Immature natural killer cell (primary cell): ENCODE results near the gene VPS54. TPM values are rescaled to one million over a fixed set of nuclear protein-coding genes. Genes with fewer than 3 reads are reported as not detected.
"Not testable (repeated sequence)": the region's sequence is repeated elsewhere in the genome, so short reads cannot be mapped to it uniquely, and the experiment has no call there.

Source experiments
- DNase-seq, 3 donors: peaks; one replicate each; pipeline ENCODE4 v3.0.0; 2022; ENCODE audit warnings: mixed read lengths in 1 of 3
- H3K27ac Mint-ChIP-seq, 6 donors: one replicate each; pipeline ENCODE4 v1.8.0; 2020; ENCODE audit warnings: mixed read lengths in 6 of 6, mild to moderate bottlenecking in 5 of 6, inconsistent platforms in 4 of 6, moderate library complexity in 3 of 6
- H3K27me3 Mint-ChIP-seq, 3 donors: one replicate each; pipeline ENCODE4 v1.8.0; 2020 to 2021; ENCODE audit warnings: low read depth in 3 of 3, mild to moderate bottlenecking in 3 of 3, mixed read lengths in 3 of 3, moderate library complexity in 3 of 3, inconsistent platforms in 1 of 3
- H3K36me3 Mint-ChIP-seq, 3 donors: one replicate each; pipeline ENCODE4 v1.8.0; 2020; ENCODE audit warnings: mixed read lengths in 3 of 3, inconsistent platforms in 2 of 3, mild to moderate bottlenecking in 2 of 3
- H3K4me1 Mint-ChIP-seq, 2 donors: one replicate each; pipeline ENCODE4 v1.8.0; 2020; ENCODE audit warnings: inconsistent platforms in 2 of 2, mild to moderate bottlenecking in 2 of 2, mixed read lengths in 2 of 2, moderate library complexity in 1 of 2
- H3K4me3 Mint-ChIP-seq, 5 donors: one replicate each; pipeline ENCODE4 v1.8.0; 2020; ENCODE audit warnings: mild to moderate bottlenecking in 5 of 5, mixed read lengths in 5 of 5, inconsistent platforms in 3 of 5, moderate library complexity in 3 of 5
- H3K9me3 Mint-ChIP-seq, 6 donors: one replicate each; pipeline ENCODE4 v1.8.0; 2020; ENCODE audit warnings: mild to moderate bottlenecking in 6 of 6, mixed read lengths in 6 of 6, inconsistent platforms in 4 of 6, moderate library complexity in 3 of 6
- polyA plus RNA-seq, 3 donors: library from polyadenylated mRNA; unstranded; fragments of 300-500 nt; fragmentation: Illumina TruSeq; gene quantifications; one replicate each; pipeline ENCODE4 v1.2.3, GENCODE V29; 2021

VPS54 gene
- polyA plus RNA-seq, 3 donors from 2014 or later = 2.3 to 8.1 (median 5.8) TPM

DNA sequence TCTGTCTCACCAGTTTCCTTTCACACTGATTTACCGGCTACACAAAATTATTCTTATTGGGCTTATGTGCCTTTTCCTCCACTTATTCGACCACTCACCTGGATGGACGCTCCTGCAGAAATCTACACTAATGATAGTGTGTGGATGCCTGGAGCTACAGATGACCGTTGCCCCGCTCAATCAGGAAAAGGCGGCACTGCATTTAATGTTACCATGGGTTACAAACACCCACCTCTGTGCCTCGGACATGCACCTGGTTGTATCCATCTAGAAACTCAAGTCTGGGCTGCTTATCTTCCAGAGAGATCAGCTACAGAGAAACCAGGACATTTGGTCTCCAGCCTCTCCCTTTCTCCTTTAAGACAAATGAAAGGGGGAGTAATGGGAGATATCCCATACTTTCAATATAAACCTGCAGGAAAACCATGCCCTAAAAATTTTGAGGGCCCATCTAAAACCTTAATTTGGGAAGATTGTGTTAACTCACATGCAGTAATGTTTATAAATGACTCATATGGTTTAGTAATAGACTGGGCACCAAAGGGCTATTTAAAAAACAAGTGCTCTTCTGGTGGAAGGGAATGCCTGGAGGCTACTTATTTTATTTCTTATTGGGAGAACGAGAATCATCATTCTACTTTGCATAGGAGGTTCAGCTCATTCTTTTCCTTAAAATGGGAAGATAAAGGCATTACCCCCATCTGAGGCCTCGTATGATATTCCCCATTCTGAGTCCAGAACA, 24.7 kb downstream of the VPS54 start:
- H3K4me3 Mint-ChIP-seq, DNase-seq, H3K27me3 Mint-ChIP-seq, H3K27ac Mint-ChIP-seq: not testable (repeated sequence)
- peaks cover 9 to 28% (median 22%) of the 10 kb centered on the region in 6 donors for H3K9me3 Mint-ChIP-seq
- peaks cover 5 to 23% of the 10 kb centered on the region in 2 donors for H3K4me1 Mint-ChIP-seq
- H3K36me3 Mint-ChIP-seq = peaks cover 24 to 49% (median 32%) of the 10 kb centered on the region in 3 donors

DNA sequence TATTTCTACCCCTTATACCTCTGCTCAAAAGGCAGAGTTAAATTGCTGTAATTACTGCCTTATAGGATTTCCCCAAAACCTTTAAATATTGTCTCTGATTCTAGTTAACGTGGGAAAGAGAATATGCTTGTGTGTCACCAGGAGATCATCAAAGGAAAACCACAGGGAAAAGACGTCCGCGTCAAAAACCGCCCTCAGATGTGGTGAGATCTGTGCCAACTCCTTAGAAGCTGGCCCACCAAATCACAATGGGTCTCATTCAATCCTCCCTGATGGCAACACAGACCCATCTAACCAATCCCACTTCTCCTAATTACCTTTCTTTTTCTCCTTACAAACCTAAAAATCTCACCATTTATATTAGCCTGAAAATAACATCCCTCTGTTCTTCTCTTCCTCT, 25.4 kb downstream of the VPS54 start:
- Mint-ChIP-seq H3K9me3 (peaks cover 11 to 31% (median 20%) of the 10 kb centered on the region in 6 donors), H3K27me3 (peaks cover 0 to 2% (median 0%) of the 10 kb centered on the region in 3 donors), H3K4me3 (no peak overlapping the region), H3K36me3 (peaks cover 24 to 43% (median 29%) of the 10 kb centered on the region in 3 donors), H3K4me1 (peaks cover 5 to 23% of the 10 kb centered on the region in 2 donors), H3K27ac (no peak overlapping the region)
- DNase-seq = no peak

DNA sequence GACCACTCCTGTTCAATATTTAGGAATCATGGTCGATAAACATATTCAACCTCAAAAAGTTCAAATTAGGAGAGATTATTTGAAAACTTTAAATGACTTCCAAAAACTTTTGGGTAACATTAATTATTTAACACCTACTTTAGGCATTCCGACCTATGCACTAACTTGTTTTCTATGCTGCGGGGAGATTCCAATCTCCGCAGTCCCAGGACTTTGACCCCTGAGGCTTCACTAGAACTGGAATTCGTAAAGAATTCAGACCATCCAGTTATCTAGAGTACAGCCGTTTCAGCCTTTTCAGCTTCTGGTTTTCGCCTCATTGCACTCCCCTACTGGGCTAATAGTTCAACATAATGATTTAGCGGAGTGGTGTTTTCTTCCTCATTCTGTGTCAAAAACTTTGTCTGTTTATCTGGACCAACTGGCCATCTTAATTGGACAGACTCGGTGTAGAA, 26.1 kb downstream of the VPS54 start:
- H3K27ac Mint-ChIP-seq, H3K27me3 Mint-ChIP-seq, H3K4me3 Mint-ChIP-seq, DNase-seq: not testable (repeated sequence)
- H3K36me3 Mint-ChIP-seq = peaks cover 20 to 37% (median 25%) of the 10 kb centered on the region in 3 donors
- H3K9me3 Mint-ChIP-seq = peaks cover 11 to 28% (median 18%) of the 10 kb centered on the region in 6 donors
- H3K4me1 Mint-ChIP-seq = peaks cover 5 to 23% of the 10 kb centered on the region in 2 donors

DNA sequence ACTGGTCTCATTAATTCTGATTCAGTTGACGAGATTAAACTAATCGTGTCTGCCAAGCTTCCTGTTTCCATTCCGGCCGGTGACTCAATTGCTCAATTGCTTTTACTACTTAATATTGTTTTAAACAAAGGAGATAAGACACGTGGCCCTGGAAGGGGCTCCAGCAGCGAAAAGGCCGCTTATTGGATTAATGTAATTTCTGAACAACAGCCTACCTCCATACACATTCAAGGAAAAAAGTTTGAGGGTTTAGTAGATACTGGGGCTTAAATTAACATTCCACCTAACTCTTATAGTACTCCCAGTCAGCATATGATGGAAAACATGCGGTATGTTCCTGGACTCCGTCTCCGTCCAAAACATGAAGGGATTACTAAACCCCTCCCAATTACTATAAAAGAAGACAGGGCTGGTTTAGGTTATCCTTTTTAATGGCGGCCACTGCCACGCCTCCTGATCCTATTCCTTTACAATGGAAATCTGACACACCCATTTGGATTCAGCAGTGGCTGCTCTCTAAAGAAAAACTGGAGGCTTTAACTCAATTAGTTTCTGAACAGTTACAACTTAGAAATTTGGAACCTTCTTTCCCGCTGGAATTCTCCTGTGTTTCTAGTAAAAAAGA, 27.1 kb downstream of the VPS54 start:
- Mint-ChIP-seq H3K27ac (no peak overlapping the region), H3K4me3 (no peak overlapping the region), H3K4me1 (peaks cover 5 to 32% of the 10 kb centered on the region in 2 donors), H3K27me3 (peaks cover 0 to 2% (median 0%) of the 10 kb centered on the region in 3 donors), H3K36me3 (peaks cover 11 to 28% (median 17%) of the 10 kb centered on the region in 3 donors), H3K9me3 (peaks cover 4 to 18% (median 10%) of the 10 kb centered on the region in 6 donors)
- no peak for DNase-seq

DNA sequence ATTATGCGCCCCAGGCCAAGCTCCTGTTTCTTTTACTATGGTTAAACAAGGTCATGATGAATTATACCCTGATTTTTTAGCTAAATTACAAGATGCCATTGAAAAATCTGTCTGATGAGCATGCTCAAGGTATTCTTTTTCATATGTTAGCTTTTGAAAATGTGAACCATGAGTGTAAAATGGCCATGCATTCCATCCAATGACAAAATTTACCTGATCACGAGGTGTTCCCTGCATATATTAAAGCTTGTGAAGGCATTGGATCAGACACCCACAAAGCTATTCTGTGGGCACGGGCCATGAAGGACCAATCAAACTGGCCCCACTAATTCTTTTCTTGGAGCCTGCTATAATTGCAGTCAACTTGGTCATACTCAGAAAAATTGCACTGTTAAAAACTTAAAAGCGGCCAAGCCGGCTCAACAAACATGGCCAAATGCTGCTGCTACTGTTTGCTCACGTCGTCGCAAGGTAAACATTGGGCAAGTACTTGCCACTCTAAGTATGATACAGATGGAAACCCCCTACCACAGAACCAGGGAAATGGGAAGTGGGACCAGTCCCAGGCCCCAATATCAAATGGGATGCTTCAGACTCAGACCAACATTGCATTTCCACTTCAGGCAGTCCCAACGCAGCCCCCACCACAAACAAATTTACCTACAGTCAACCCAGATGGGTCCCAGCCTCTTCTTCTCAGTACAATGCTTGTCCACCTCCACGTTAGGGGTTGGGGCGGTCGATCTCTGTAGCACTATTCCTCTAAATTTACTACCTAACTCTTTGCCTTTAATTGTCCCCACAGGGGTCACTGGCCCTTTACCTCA, 27.8 kb downstream of the VPS54 start:
- not testable (repeated sequence) for H3K27ac Mint-ChIP-seq, H3K4me3 Mint-ChIP-seq, H3K27me3 Mint-ChIP-seq, DNase-seq
- Mint-ChIP-seq H3K9me3 (peaks cover 2 to 12% (median 6%) of the 10 kb centered on the region in 6 donors), H3K36me3 (peaks cover 6 to 20% (median 11%) of the 10 kb centered on the region in 3 donors), H3K4me1 (peaks cover 5 to 40% of the 10 kb centered on the region in 2 donors)

DNA sequence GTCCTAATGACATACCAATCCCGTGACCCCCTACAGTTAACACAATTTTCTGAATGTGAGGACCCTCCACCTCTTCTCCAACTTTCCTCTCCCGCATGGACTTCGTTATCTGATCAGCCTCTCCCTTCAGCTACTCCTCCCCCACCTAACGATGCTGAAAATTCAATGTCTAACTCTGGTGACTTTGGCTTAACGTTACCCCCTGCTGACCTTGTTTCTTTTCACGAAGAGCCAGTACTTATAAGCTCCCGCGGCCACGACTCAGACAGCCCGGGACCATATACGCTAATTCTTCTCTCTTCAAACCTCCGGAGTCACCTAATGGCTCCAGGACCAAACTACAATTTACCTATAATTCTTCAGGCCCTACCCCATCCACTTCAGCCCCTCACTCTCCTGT, 29.2 kb downstream of the VPS54 start:
- Mint-ChIP-seq H3K9me3 (peaks cover 2 to 12% (median 6%) of the 10 kb centered on the region in 6 donors), H3K4me3 (no peak overlapping the region), H3K27ac (no peak overlapping the region), H3K36me3 (peaks cover 6 to 11% (median 11%) of the 10 kb centered on the region in 3 donors), H3K4me1 (peaks cover 15 to 45% of the 10 kb centered on the region in 2 donors), H3K27me3 (no peaks in the 10 kb centered on the region)
- DNase-seq = no peak

DNA sequence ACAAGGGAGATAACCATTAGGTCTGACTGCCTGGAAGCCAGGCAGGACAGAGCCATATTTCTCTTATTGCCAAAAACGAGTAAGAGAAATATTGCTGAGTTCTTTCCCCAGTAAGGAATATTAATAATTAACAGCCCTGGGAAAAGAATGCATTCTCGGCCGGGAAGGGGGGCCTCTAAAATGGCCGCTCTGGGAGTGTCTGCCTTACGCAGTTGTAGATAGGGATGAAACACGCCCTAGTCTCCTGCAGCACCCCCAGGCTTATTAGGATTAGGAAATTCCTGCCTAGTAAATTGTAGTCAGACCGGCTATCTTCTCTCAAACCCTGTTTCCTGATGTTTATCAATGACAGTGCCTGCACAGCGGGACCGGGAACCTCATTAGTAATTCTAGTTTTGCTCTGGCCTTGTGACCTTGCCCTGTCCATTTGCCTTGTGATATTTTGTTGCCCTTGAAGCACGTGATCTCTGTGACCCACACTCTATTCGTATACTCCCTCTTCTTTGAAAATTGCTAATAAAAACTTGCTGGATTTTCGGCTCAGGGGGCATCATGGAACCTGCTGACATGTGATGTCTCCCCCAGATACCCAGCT, 30.3 kb downstream of the VPS54 start:
- H3K27me3 Mint-ChIP-seq, H3K27ac Mint-ChIP-seq, DNase-seq, H3K4me3 Mint-ChIP-seq: not testable (repeated sequence)
- H3K36me3 Mint-ChIP-seq = peaks cover 6 to 11% (median 8%) of the 10 kb centered on the region in 3 donors
- H3K4me1 Mint-ChIP-seq = peaks cover 17 to 48% of the 10 kb centered on the region in 2 donors
- peaks cover 2 to 12% (median 6%) of the 10 kb centered on the region in 6 donors for H3K9me3 Mint-ChIP-seq

DNA sequence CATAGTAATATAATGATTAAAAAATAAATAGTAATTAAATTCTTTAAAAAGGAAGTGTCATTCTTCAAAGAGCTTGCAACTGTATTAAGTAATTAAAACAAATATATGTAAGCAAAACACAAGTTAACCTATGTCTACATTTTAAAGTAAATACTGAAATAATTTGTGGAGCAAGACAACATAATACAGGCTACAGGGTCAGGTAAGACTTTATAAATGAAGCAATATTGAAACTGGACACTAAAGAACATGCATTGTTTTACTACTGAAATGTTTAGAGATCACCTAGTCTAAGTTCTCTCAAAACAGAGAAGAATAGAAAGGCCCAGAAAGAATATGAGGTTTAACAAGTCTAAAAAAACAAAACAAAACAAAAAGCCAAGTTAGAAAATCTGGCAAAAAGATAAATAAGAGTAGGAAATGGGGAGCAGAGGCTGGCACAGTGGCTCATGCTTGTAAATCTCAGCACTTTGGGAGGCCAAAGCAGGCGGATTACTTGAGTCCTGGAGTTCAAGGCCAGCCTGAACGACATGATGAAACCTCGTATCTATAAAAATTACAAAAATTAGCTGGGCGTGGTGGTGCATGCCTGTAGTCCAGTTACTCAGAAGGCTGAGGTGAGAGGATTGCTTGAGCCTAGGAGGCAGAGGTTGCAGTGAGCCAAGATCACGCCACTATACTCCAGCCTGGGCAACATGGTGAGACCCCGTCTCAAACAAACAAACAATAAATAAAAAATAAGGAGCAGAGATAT, 34.4 kb downstream of the VPS54 start:
- peaks cover 16 to 50% of the 10 kb centered on the region in 2 donors for H3K4me1 Mint-ChIP-seq
- peak overlapping the region in 1 of 5 donors; percentile 44 for H3K4me3 Mint-ChIP-seq
- H3K36me3 Mint-ChIP-seq = peaks cover 12 to 15% (median 13%) of the 10 kb centered on the region in 3 donors
- peak overlapping the region in 2 of 6 donors; percentile 75 to 76 for H3K27ac Mint-ChIP-seq
- no peaks in the 10 kb centered on the region for H3K27me3 Mint-ChIP-seq
- DNase-seq = no peak
- peaks cover 0 to 5% (median 0%) of the 10 kb centered on the region in 6 donors for H3K9me3 Mint-ChIP-seq

DNA sequence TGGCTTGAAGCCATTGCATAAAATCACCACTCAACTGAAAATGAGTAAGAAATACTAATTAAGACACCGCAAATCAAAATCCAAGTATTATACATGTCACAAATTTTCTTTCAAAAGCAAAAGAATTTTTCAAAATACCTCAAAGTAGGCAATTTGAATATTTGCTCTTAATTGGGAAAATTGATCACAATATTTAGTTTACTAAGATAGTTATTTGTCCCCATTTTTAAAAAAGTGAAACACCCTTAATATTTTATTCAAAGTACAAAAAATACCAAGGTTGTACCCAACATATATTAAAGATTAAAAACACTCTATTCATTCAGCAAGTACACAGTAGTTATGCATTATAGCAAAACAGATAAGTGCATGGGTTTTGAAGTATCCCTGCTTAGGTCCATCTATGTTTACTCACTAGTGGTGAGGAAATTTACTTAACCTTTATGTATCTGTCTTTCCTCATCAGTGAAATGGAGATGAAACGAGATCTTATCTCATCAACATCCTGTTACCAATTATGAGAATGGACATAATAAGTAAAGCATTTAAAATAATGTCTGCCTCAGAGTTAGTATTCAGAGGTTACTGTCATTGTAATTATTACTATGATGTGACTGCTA, 35.1 kb downstream of the VPS54 start:
- peaks cover 12 to 15% (median 13%) of the 10 kb centered on the region in 3 donors for H3K36me3 Mint-ChIP-seq
- no peak overlapping the region for H3K27ac Mint-ChIP-seq
- H3K27me3 Mint-ChIP-seq = no peaks in the 10 kb centered on the region
- H3K9me3 Mint-ChIP-seq = peaks cover 0 to under 1% (median 0%) of the 10 kb centered on the region in 6 donors
- H3K4me1 Mint-ChIP-seq = peaks cover 16 to 50% of the 10 kb centered on the region in 2 donors
- H3K4me3 Mint-ChIP-seq = no peak overlapping the region
- no peak for DNase-seq

DNA sequence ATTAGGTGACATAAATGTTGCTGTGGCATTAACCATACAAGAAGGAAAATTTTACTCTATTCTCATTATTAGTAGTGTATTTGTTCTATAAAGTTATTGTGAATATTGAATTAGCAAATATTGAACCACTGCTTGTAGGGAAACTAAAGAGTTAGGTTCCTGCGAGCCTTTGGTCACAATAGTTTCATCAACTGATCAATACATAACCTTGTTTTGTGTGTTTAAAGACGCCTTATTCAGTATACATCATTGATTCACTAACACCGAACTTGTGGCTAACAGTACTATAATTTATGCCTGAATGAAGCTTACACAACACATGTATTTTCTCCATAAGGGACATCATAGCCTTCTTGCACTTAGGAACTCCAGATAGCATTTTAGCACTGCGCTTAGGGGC, 36.9 kb downstream of the VPS54 start:
- Mint-ChIP-seq H3K36me3 (peaks cover 12 to 22% (median 15%) of the 10 kb centered on the region in 3 donors), H3K4me1 (peaks cover 16 to 42% of the 10 kb centered on the region in 2 donors), H3K4me3 (no peak overlapping the region), H3K27me3 (no peaks in the 10 kb centered on the region), H3K27ac (peak overlapping the region in 2 of 6 donors; percentile 41 to 57), H3K9me3 (no peaks in the 10 kb centered on the region)
- no peak for DNase-seq

DNA sequence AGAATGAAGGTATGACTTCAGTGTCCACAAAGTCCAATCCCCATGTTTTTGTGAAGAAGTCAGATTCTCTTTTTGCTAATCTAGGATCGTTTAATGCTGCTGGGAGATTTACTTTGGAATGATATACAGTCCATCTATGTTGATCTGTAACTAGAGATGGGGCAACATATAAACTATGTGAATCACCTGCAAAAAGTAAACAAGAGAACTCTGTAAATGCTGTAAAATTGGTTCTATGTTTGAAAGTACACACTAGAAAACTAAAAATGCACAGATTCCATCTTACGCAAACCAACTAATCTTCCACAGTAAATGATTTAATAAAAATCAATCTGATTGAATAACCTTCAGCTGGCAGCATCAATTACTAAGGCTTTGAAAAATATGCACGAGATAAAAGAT, 37.5 kb downstream of the VPS54 start:
- Mint-ChIP-seq H3K4me1 (peaks cover 16 to 36% of the 10 kb centered on the region in 2 donors), H3K36me3 (peaks cover 12 to 26% (median 15%) of the 10 kb centered on the region in 3 donors), H3K9me3 (no peaks in the 10 kb centered on the region), H3K27ac (no peak overlapping the region), H3K27me3 (no peaks in the 10 kb centered on the region), H3K4me3 (no peak overlapping the region)
- DNase-seq = no peak

DNA sequence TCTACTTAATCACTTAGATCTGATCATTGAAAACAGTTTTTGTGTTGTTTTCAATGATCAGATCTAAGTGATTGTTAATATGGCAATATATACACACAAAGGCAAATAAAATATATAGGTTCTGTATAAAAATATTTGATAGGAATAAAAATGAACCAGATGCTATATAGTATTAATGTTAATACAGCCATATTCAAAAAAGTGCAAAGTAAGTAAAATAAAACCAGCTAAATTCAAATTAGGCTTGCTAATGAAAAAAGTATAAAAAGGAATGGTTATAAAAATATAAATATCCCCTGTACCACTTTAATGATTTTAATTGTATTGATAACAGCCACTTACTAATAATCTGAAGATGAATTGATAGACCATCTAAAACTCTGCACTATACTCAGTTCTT, 38.4 kb downstream of the VPS54 start:
- Mint-ChIP-seq H3K27me3 (no peaks in the 10 kb centered on the region), H3K36me3 (peaks cover 12 to 26% (median 15%) of the 10 kb centered on the region in 3 donors), H3K4me3 (no peak overlapping the region), H3K9me3 (no peaks in the 10 kb centered on the region), H3K4me1 (peaks cover 13 to 27% of the 10 kb centered on the region in 2 donors), H3K27ac (no peak overlapping the region)
- no peak for DNase-seq
